Colonic mucosa (tissue), 4 donors: ENCODE measurements around the gene ARL9. TPM values are rescaled to one million over a fixed set of nuclear protein-coding genes. Genes with fewer than 3 reads are reported as not detected.

Source experiments
- DNase-seq: peaks from one replicate; pipeline ENCODE4 v3.0.0-alpha.2; 2020
- H3K27ac ChIP-seq: fragments of 200-600 bp; one replicate; pipeline ENCODE4 v1.8.0; 2021
- H3K27me3 ChIP-seq: fragments of 200-600 bp; one replicate; pipeline ENCODE4 v1.8.0; 2021
- H3K36me3 ChIP-seq: fragments of 200-600 bp; one replicate; pipeline ENCODE4 v1.8.0; 2021
- H3K4me1 ChIP-seq: fragments of 200-600 bp; one replicate; pipeline ENCODE4 v1.8.0; 2021; ENCODE audit warnings: mild to moderate bottlenecking
- H3K4me3 ChIP-seq: fragments of 200-600 bp; one replicate; pipeline ENCODE4 v1.8.0; 2021
- H3K9ac ChIP-seq, 2 donors: one replicate each; pipeline ENCODE4 v1.7.0; 2013; ENCODE audit warnings: control low read depth in 2 of 2, low read depth in 2 of 2, low read length in 2 of 2
- H3K9me3 ChIP-seq: fragments of 200-600 bp; one replicate; pipeline ENCODE4 v1.8.0; 2021
- CTCF ChIP-seq: fragments of 200-600 bp; IDR thresholded peaks from one replicate; pipeline ENCODE4 v1.8.0; 2022; ENCODE audit warnings: antibody characterized with exemption, mild to moderate bottlenecking
- intact Hi-C: fragments of 100-400 bp; cut with DNase I; formaldehyde crosslinking; loops from one replicate; pipeline ENCODE4 v1.14.1; 2022
- total RNA-seq, 2 donors: library from RNA; stranded (reverse); fragmentation: NEBNext Ultra II Directional in 1 of 2; extraction: Animal tissue kit (Norgen Biotek cat#: 25700) in 1 of 2; gene quantifications; one replicate each; pipeline ENCODE4 v1.2.1, GENCODE V29; 2021
- donor health status: healthy.
- donor health status: DM: no; HTN: no; CAD: no.
- donor health status: DM: no; HTN: no; CAD: no.

The ARL9 gene
- total RNA-seq, 2 donors from 2014 or later: 0.17 to 0.29 TPM

- no peak overlapping the region for H3K27ac ChIP-seq
Measured at GRCh38 chr4:56531823-56532222, 26.2 kb downstream of the ARL9 start.

GRCh38 chr4:56532239-56532638 lies 26.6 kb downstream of the ARL9 start:
- Histone ChIP-seq H3K27me3 (peaks cover 3% of the 10 kb centered on the region), H3K9me3 (no peaks in the 10 kb centered on the region), H3K27ac (no peak overlapping the region), H3K4me1 (no peaks in the 10 kb centered on the region), H3K9ac (no peak overlapping the region), H3K36me3 (no peaks in the 10 kb centered on the region), H3K4me3 (no peak overlapping the region)
- intact Hi-C loops: no loop called here
- no peak for DNase-seq
- TF ChIP-seq CTCF: no peak

More at GRCh38 chr4:56531823-56532222, 26.2 kb downstream of the ARL9 start:
- Histone ChIP-seq H3K9me3 (no peaks in the 10 kb centered on the region), H3K9ac (no peak overlapping the region), H3K27me3 (peaks cover 3% of the 10 kb centered on the region), H3K36me3 (no peaks in the 10 kb centered on the region), H3K4me1 (no peaks in the 10 kb centered on the region), H3K4me3 (no peak overlapping the region)
- intact Hi-C loops: no loop called here
- DNase-seq: no peak
- TF ChIP-seq CTCF: no peak

- no peak for DNase-seq
- Histone ChIP-seq H3K4me3 (no peak overlapping the region), H3K4me1 (no peaks in the 10 kb centered on the region), H3K9ac (no peak overlapping the region), H3K36me3 (no peaks in the 10 kb centered on the region), H3K27ac (no peak overlapping the region), H3K27me3 (peaks cover 3% of the 10 kb centered on the region), H3K9me3 (no peaks in the 10 kb centered on the region)
- no peak for TF ChIP-seq CTCF
- intact Hi-C loops: no loop called here
Measured at GRCh38 chr4:56535915-56536314, 30.3 kb downstream of the ARL9 start.

GRCh38 chr4:56537147-56537546 lies 31.6 kb downstream of the ARL9 start:
- peaks cover 3% of the 10 kb centered on the region for H3K27me3 ChIP-seq
- H3K9ac ChIP-seq: no peak overlapping the region
- H3K36me3 ChIP-seq: no peaks in the 10 kb centered on the region
- H3K4me1 ChIP-seq: no peaks in the 10 kb centered on the region
- no peak for TF ChIP-seq CTCF
- no peak for DNase-seq
- H3K9me3 ChIP-seq: no peaks in the 10 kb centered on the region
- no peak overlapping the region for H3K27ac ChIP-seq
- intact Hi-C loops: no loop called here
- no peak overlapping the region for H3K4me3 ChIP-seq

GRCh38 chr4:56540826-56541225 lies 35.2 kb downstream of the ARL9 start:
- Histone ChIP-seq H3K4me3 (no peak overlapping the region), H3K9me3 (no peaks in the 10 kb centered on the region), H3K27me3 (no peaks in the 10 kb centered on the region), H3K4me1 (no peaks in the 10 kb centered on the region), H3K27ac (no peak overlapping the region), H3K9ac (no peak overlapping the region), H3K36me3 (no peaks in the 10 kb centered on the region)
- DNase-seq: no peak
- intact Hi-C loops: loop anchor here (5.0 kb wide), 2 partner anchors 114 to 594 kb away; partner anchors contain the start of gene CEP135
- TF ChIP-seq CTCF: no peak
